HepG2 (cell line): ENCODE measurements around the gene XK. TPM values are rescaled to one million over a fixed set of nuclear protein-coding genes. Genes with fewer than 3 reads are reported as not detected.

Experiments
- ATAC-seq: fragments of 200-7000 bp; cut with Tn5 transposase; 3 replicates; pipeline ENCODE4 v1.9.1; 2020; ENCODE audit warnings: mild to moderate bottlenecking, moderate library complexity
- BruUV-seq: library from RNA; stranded (reverse); fragments of 400-500 nt; replicated peaks from 2 replicates; lab custom pipeline; 2021; lab: Mats Ljungman, UMichigan
- CTCF ChIA-PET: fragments of 300-600 bp; formaldehyde crosslinking; extraction: SDS; loops from one replicate; lab custom pipeline; 2021; ENCODE audit warnings: low total read pairs, inconsistent platforms, low intra/inter-chr PET ratio; lab: Yijun Ruan, JAX
- POLR2A ChIA-PET: fragments of 350-600 bp; sonication (Branson Sonifier 250); formaldehyde crosslinking; loops from one replicate; lab custom pipeline; 2020; ENCODE audit warnings: antibody characterized with exemption, inconsistent platforms; lab: Yijun Ruan, JAX
- DNase-seq: peaks from one replicate; pipeline ENCODE4 v3.0.0-alpha.2; 2015; ENCODE audit warnings: low spot score
- FAIRE-seq: peaks from 3 replicates; lab custom pipeline; 2011; peaks lifted over from hg19 to GRCh38; lab: Jason Lieb, UNC
- H2AFZ ChIP-seq: one replicate; pipeline ENCODE4 v1.6.1; 2011; ENCODE audit warnings: low read length, inconsistent platforms
- H3K27ac ChIP-seq: fragments of 300-600 bp; 3 replicates; pipeline ENCODE4 v1.8.0; 2011; ENCODE audit warnings: mixed run types, mild to moderate bottlenecking, mixed read lengths, low read length, inconsistent platforms; ENCODE audit not compliant: insufficient read depth; ENCODE audit errors: extremely low read length
- H3K27me3 ChIP-seq, 2 experiments: fragments of 200-600 bp in 1 of 2; 2 replicates in 1 of 2; 3 replicates in 1 of 2; pipeline versions ENCODE4 v1.6.0 to v1.8.0; 2011; ENCODE audit warnings: low read length in 2 of 2, mild to moderate bottlenecking in 2 of 2, moderate library complexity in 2 of 2, inconsistent platforms in 1 of 2; ENCODE audit not compliant: insufficient read depth in 2 of 2, control insufficient read depth in 1 of 2
- H3K36me3 ChIP-seq, 2 experiments: fragments of 200-600 bp in 1 of 2; replicated peaks in 1 of 2; 2 replicates in 1 of 2; 3 replicates in 1 of 2; pipeline versions ENCODE4 v1.5.1 to v1.8.0; 2011; ENCODE audit warnings: low read length in 2 of 2, inconsistent platforms in 1 of 2; ENCODE audit not compliant: insufficient read depth in 2 of 2, control insufficient read depth in 1 of 2
- H3K4me1 ChIP-seq: 2 replicates; pipeline ENCODE4 v1.5.1; 2012; ENCODE audit warnings: low read length, inconsistent platforms; ENCODE audit not compliant: insufficient read depth
- H3K4me2 ChIP-seq: 2 replicates; pipeline ENCODE4 v1.6.0; 2011; ENCODE audit warnings: low read depth, low read length, inconsistent platforms
- H3K4me3 ChIP-seq, 3 experiments: fragments of 200-600 bp in 1 of 3; sonication (generic), shearing (Covaris generic) in 1 of 3; replicated peaks in 1 of 3; 2 replicates each; pipeline ENCODE4 v1.5.1; 2011 to 2016; ENCODE audit warnings: low read length in 3 of 3, inconsistent platforms in 2 of 3, low read depth in 2 of 3, mild to moderate bottlenecking in 2 of 3, control low read depth in 1 of 3, mixed read lengths in 1 of 3; ENCODE audit not compliant: insufficient read depth in 1 of 3
- H3K79me2 ChIP-seq: one replicate; pipeline ENCODE4 v1.6.1; 2011; ENCODE audit warnings: low read length, inconsistent platforms; ENCODE audit not compliant: insufficient read depth
- H3K9ac ChIP-seq: 2 replicates; pipeline ENCODE4 v1.6.0; 2011; ENCODE audit warnings: mild to moderate bottlenecking, low read depth, low read length, inconsistent platforms; ENCODE audit not compliant: insufficient read depth
- H3K9me3 ChIP-seq: 2 replicates; pipeline ENCODE4 v1.5.1; 2012; ENCODE audit warnings: mild to moderate bottlenecking, low read length
- H4K20me1 ChIP-seq: 2 replicates; pipeline ENCODE4 v1.6.0; 2011; ENCODE audit warnings: inconsistent platforms, mild to moderate bottlenecking, low read length, moderate library complexity; ENCODE audit not compliant: insufficient read depth
- ARNT2 ChIP-seq: sonication (generic); formaldehyde crosslinking; IDR thresholded peaks from 2 replicates; pipeline ENCODE4 v1.8.0; 2022; ENCODE audit warnings: mild to moderate bottlenecking, low read depth, missing genetic modification reagents, moderate library complexity
- ATF7 ChIP-seq, 2 experiments: fragments of 450-650 bp in 1 of 2; sonication (generic) in 1 of 2; formaldehyde crosslinking in 1 of 2; IDR thresholded peaks; 2 replicates each; pipeline versions ENCODE4 v1.4.0 to v1.6.1; 2016 to 2020; ENCODE audit warnings: antibody characterized with exemption in 1 of 2, mild to moderate bottlenecking in 1 of 2, missing genetic modification reagents in 1 of 2
- ATRX ChIP-seq: sonication (generic); formaldehyde crosslinking; IDR thresholded peaks from 2 replicates; pipeline ENCODE4 v1.4.0; 2020; ENCODE audit warnings: missing genetic modification reagents, borderline replicate concordance
- DNMT1 ChIP-seq: sonication (generic); formaldehyde crosslinking; IDR thresholded peaks from 2 replicates; pipeline ENCODE4 v1.5.1; 2020; ENCODE audit warnings: mild to moderate bottlenecking, missing genetic modification reagents
- ELF1 ChIP-seq: sonication (generic); formaldehyde crosslinking; IDR thresholded peaks from 2 replicates; pipeline ENCODE4 v1.4.0; 2020; ENCODE audit warnings: missing genetic modification reagents
- GTF2F1 ChIP-seq: fragments of 150-350 bp; IDR thresholded peaks from 2 replicates; pipeline ENCODE4 v1.6.1; 2014; ENCODE audit warnings: low read length
- KAT7 ChIP-seq: IDR thresholded peaks from 2 replicates; pipeline ENCODE4 v1.6.1; 2018; ENCODE audit warnings: borderline replicate concordance, missing compliant biosample characterization
- MBD4 ChIP-seq: IDR thresholded peaks from 2 replicates; pipeline ENCODE4 v1.6.1; 2012; ENCODE audit warnings: low read length, inconsistent platforms, borderline replicate concordance
- SUZ12 ChIP-seq: fragments of 150-350 bp; IDR thresholded peaks from 2 replicates; pipeline ENCODE4 v1.6.1; 2014; ENCODE audit warnings: low read depth, low read length
- TMF1 ChIP-seq: sonication (generic); formaldehyde crosslinking; IDR thresholded peaks from 2 replicates; pipeline ENCODE4 v1.8.1; 2022; ENCODE audit warnings: low read depth, missing genetic modification reagents
- ZMAT3 ChIP-seq: sonication (generic); formaldehyde crosslinking; conservative IDR thresholded peaks from 2 replicates; pipeline ENCODE4 v1.7.0; 2021; ENCODE audit warnings: missing genetic modification reagents
- WGBS: methylation state at CpG from one replicate; pipeline ENCODE4 v1.1.6; 2017; ENCODE audit warnings: low lambda C conversion rate; 5-methylcytosine and 5-hydroxymethylcytosine counted together
- in situ Hi-C: cut with HindIII; loops from 2 replicates; pipeline ENCODE4 v1.10.0; 2017; ENCODE audit warnings: low pct_unique_long_range_greater_than_20kb; ENCODE audit not compliant: extremely low pct_ligation_motif_present
- intact Hi-C: fragments of 100-400 bp; cut with micrococcal nuclease; formaldehyde crosslinking; loops from one replicate; pipeline ENCODE4 v1.10.0; 2022; ENCODE audit not compliant: unreplicated experiment
- polyA plus RNA-seq, 8 experiments: library from polyadenylated mRNA; depleted of rRNA in 3 of 8; stranded (reverse) in 7 of 8; unstranded in 1 of 8; fragments of >200 nt; fragmentation: Illumina TruSeq in 4 of 8; extraction: Trizol in 4 of 8; gene quantifications; 2 replicates each; pipeline versions ENCODE4 v1.2.1 to v1.2.3, GENCODE V29; 2011 to 2016; ENCODE audit warnings: low read depth in 4 of 8, missing spikeins in 1 of 8, mixed read lengths in 1 of 8; ENCODE audit not compliant: insufficient read depth in 1 of 8
- total RNA-seq, 5 experiments: library from RNA; depleted of rRNA; stranded (reverse); fragments of >200 nt; fragmentation: Illumina TruSeq; extraction: Trizol; gene quantifications; 2 replicates each; pipeline ENCODE4 v1.2.3, GENCODE V29; 2016; ENCODE audit warnings: low read depth in 1 of 5
- TF ChIP-seq, protein P1 (sequence below): IDR thresholded peaks from 2 replicates; pipeline ENCODE4 v1.6.1; 2018; ENCODE audit warnings: missing genetic modification reagents, mild to moderate bottlenecking, missing compliant biosample characterization
- TF ChIP-seq, protein P2 (sequence below): sonication (generic); formaldehyde crosslinking; conservative IDR thresholded peaks from 2 replicates; pipeline ENCODE4 v1.4.0; 2020; ENCODE audit warnings: missing genetic modification reagents

Gene XK
- total and polyA plus RNA-seq, 2 of the 13 experiments (the other 11 are each of a cell fraction or from before 2014, with no cell fraction given): not detected

DNA sequence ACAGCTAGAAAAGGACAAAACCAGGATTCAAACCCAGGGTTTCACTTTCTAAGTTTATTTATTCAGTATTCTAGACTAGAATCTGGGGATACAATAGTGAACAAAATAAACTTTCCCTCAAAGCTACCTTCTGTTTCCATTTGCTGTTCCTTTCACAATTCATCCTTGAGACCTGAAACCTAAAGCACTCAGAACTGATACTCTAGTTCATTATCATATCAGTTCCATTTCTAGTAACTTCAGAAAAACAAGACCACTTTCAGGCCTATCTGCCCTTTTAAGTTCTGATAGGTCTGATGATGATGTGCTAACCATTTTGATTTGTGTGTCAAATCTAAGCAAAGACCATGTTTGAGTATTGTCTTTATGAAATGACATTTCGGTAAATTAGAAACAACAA lies 7.8 kb upstream of the XK start (continued):
- TF ChIP-seq, protein P1, sequence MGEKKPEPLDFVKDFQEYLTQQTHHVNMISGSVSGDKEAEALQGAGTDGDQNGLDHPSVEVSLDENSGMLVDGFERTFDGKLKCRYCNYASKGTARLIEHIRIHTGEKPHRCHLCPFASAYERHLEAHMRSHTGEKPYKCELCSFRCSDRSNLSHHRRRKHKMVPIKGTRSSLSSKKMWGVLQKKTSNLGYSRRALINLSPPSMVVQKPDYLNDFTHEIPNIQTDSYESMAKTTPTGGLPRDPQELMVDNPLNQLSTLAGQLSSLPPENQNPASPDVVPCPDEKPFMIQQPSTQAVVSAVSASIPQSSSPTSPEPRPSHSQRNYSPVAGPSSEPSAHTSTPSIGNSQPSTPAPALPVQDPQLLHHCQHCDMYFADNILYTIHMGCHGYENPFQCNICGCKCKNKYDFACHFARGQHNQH (CRISPR knock-in tag): no peak
- TF ChIP-seq KAT7 (CRISPR knock-in tag): no peak
- TF ChIP-seq, protein P2, sequence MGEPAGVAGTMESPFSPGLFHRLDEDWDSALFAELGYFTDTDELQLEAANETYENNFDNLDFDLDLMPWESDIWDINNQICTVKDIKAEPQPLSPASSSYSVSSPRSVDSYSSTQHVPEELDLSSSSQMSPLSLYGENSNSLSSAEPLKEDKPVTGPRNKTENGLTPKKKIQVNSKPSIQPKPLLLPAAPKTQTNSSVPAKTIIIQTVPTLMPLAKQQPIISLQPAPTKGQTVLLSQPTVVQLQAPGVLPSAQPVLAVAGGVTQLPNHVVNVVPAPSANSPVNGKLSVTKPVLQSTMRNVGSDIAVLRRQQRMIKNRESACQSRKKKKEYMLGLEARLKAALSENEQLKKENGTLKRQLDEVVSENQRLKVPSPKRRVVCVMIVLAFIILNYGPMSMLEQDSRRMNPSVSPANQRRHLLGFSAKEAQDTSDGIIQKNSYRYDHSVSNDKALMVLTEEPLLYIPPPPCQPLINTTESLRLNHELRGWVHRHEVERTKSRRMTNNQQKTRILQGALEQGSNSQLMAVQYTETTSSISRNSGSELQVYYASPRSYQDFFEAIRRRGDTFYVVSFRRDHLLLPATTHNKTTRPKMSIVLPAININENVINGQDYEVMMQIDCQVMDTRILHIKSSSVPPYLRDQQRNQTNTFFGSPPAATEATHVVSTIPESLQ (CRISPR knock-in tag): no peak
- TF ChIP-seq ZMAT3 (CRISPR knock-in tag): no peak
- TF ChIP-seq ATRX: no peak
- no peak for TF ChIP-seq MBD4

DNA sequence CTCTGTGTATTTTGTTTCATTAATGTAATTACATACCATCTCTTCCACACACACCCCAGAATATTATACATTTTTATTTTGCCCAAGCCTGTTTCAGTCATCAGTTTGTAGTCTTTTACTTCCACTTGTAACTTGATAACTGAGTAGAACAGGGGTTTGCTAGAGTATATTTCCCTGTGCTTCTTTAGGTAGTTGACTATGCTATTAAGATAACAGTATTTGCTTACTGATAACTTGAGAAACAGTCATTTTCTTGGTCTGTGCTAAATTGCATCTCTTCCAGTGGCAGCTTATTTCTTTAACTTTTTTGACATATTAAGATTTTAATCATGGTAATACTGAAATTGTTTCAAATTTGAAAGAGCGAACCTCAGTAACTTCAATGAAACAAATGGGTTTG lies 7.0 kb upstream of the XK start:
- in situ Hi-C loops: no loop called here
- POLR2A ChIA-PET: no interaction called here
- H3K4me1 ChIP-seq: no peaks in the 10 kb centered on the region
- WGBS: 40% methylated on average over 1 of the region's 1 CpG
- TF ChIP-seq ATF7 (IDR thresholded peaks at IDR 0.05) (no peak), ATF7 (CRISPR knock-in tag; IDR thresholded peaks at IDR 0.05) (no peak), GTF2F1 (no peak), ARNT2 (CRISPR knock-in tag) (no peak), SUZ12 (no peak), TMF1 (CRISPR knock-in tag) (no peak), DNMT1 (no peak), ELF1 (CRISPR knock-in tag) (no peak)
- H2AFZ ChIP-seq: no peak overlapping the region
- ATAC-seq (no peak), DNase-seq (no peak), FAIRE-seq (no peak)
- no peaks in the 10 kb centered on the region for H3K79me2 ChIP-seq
- intact Hi-C loops: no loop called here
- no peak overlapping the region for H3K9ac ChIP-seq
- no peaks in the 10 kb centered on the region for H4K20me1 ChIP-seq
- CTCF ChIA-PET: no interaction called here
- H3K27ac ChIP-seq: no peak overlapping the region
- no peaks in the 10 kb centered on the region for H3K9me3 ChIP-seq
- no peaks in the 10 kb centered on the region for H3K27me3 ChIP-seq
- H3K4me2 ChIP-seq: no peak overlapping the region
- BruUV-seq: no TSS peak
- no peak overlapping the region for H3K4me3 ChIP-seq
- no peaks in the 10 kb centered on the region for H3K36me3 ChIP-seq
